Aorta (tissue), 5 donors: Measurements from ENCODE around the gene PLEKHG7. TPM values are rescaled to one million over a fixed set of nuclear protein-coding genes. Genes with fewer than 3 reads are reported as not detected.
A peak's percentile ranks its signal among the peaks of the same experiment; 100 is the strongest.
"Not testable (repeated sequence)": the region's sequence is repeated elsewhere in the genome, so short reads cannot be mapped to it uniquely, and the experiment has no call there.

ENCODE experiments used
- ATAC-seq: fragments of 200-7000 bp; cut with Tn5 transposase; one replicate; pipeline ENCODE4 v1.9.1; 2022; ENCODE audit warnings: moderate library complexity; ENCODE audit not compliant: low FRiP score
- DNase-seq, 2 donors: peaks; one replicate each; pipeline ENCODE4 v3.0.0-alpha.2; 2020
- H3K27ac ChIP-seq, 2 donors: one replicate each; pipeline ENCODE4 v1.5.1; 2013; ENCODE audit warnings: low read length in 2 of 2, mild to moderate bottlenecking in 2 of 2, moderate library complexity in 2 of 2, control low read depth in 1 of 2, inconsistent platforms in 1 of 2, low read depth in 1 of 2
- H3K27me3 ChIP-seq, 2 donors: one replicate each; pipeline ENCODE4 v1.6.1; 2013; ENCODE audit warnings: control low read depth in 1 of 2, low read length in 1 of 2, mild to moderate bottlenecking in 1 of 2, moderate library complexity in 1 of 2; ENCODE audit not compliant: insufficient read depth in 2 of 2, control insufficient read depth in 1 of 2
- H3K36me3 ChIP-seq, 2 donors: one replicate each; pipeline ENCODE4 v1.6.1; 2013; ENCODE audit warnings: control low read depth in 1 of 2, low read length in 1 of 2, mild to moderate bottlenecking in 1 of 2; ENCODE audit not compliant: insufficient read depth in 2 of 2, control insufficient read depth in 1 of 2
- H3K4me1 ChIP-seq, 2 donors: one replicate each; pipeline ENCODE4 v1.6.1; 2013; ENCODE audit warnings: low read length in 2 of 2, control low read depth in 1 of 2, mild to moderate bottlenecking in 1 of 2, moderate library complexity in 1 of 2; ENCODE audit not compliant: insufficient read depth in 2 of 2, control insufficient read depth in 1 of 2
- H3K4me3 ChIP-seq, 2 donors: one replicate each; pipeline ENCODE4 v1.5.1; 2013; ENCODE audit warnings: low read length in 2 of 2, control low read depth in 1 of 2, mild to moderate bottlenecking in 1 of 2
- H3K9me3 ChIP-seq: one replicate; pipeline ENCODE4 v1.6.1; 2013; ENCODE audit warnings: mild to moderate bottlenecking, low read length; ENCODE audit not compliant: control insufficient read depth
- WGBS, 2 donors: extraction: QIAGEN DNeasy Blood & Tissue Kit; methylation state at CpG; one replicate each; pipeline ENCODE4 v1.1.7; 2013; 5-methylcytosine and 5-hydroxymethylcytosine counted together
- intact Hi-C, 2 donors: fragments of 100-400 bp; cut with DNase I; formaldehyde crosslinking; loops; one replicate each; pipeline versions ENCODE4 v1.14.2 to v1.15.0; 2022
- polyA plus RNA-seq, 2 donors: library from polyadenylated mRNA; stranded (reverse); fragments of 200-250 nt; gene quantifications; one replicate each; pipeline ENCODE4 v1.2.3, GENCODE V29; 2013
- total RNA-seq, 2 donors: library from RNA; stranded (reverse); fragmentation: NEBNext Ultra II Directional; extraction: Animal tissue kit (Norgen Biotek cat#: 25700); gene quantifications; one replicate each; pipeline ENCODE4 v1.2.1, GENCODE V29; 2021
- donor health status: healthy with polysubstance abuse.
- donor health status: Bipolar disorder and iron deficiency.
- donor health status: DM: no; HTN: no; CAD: no.
- donor health status: DM: no; HTN: no; CAD: no.
- donor health status: DM: yes; HTN: yes; CAD: no.

Gene PLEKHG7
- total and polyA plus RNA-seq, 4 donors, result not detected

DNA sequence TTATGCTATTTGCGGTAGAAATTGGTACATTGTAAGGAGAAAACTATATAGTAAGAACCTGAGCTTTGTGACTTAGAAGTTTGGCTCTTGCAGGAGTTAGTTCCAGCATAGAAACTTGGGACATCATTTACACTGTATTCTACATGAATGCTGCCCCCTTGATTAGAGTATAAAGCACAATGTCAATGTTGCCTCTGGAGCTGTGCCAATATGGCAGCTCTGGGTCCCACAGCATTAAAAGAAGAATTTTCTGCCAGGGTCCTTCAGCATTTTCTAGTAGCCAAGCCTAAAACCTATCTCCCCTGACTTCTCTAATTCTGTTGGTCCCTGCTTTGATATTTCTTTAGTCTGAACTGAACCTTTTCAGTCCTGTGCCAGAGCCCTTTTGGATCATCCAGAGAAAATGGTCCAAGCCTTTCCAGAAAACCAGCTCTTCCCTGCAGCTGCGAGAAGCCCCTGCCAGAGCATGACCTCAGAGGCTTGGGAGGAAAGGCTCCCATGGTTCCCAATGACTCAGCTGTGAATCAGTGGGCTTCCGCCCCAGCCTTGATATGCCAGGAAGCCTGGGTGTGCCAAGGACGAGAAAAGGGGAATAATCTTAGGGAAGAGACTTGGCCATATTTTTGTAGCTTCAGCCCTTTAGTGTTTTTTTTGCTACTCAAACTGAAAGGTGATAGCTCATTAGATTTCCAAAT lies 43.2 kb downstream of the PLEKHG7 start:
- WGBS, 2 donors, result 13 to 19% methylated on average over 4 of the region's 4 CpGs

DNA sequence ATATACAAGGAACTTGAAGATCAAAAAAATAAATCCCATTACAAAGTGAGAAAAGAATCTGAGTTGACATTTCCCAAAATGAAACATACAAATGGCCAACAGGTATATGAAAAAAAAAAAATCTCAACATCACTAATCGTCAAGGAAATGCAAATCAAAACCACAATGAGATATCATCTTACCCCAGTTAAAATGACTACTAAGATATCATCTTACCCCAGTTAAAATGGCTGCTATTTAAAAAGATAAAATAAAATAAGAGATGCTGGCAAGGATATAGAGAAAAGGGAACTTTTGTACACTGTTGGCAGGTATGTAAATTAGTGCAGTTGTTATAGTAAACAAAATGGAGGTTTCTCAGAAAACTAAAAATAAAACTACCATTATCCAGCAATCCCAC lies 44.4 kb downstream of the PLEKHG7 start:
- H3K9me3 ChIP-seq, result no peaks in the 10 kb centered on the region
- 89 to 90% methylated on average over 1 of the region's 1 CpG for WGBS, 2 donors
- H3K27ac ChIP-seq, result no peak overlapping the region
- H3K4me1 ChIP-seq, result no peaks in the 10 kb centered on the region
- no peaks in the 10 kb centered on the region for H3K27me3 ChIP-seq
- ATAC-seq (no peak), DNase-seq (no peak)
- no peak overlapping the region for H3K4me3 ChIP-seq
- H3K36me3 ChIP-seq, result no peaks in the 10 kb centered on the region
- intact Hi-C loops, result no loop called here

More for the DNA sequence above, 43.2 kb downstream of the PLEKHG7 start:
- no peaks in the 10 kb centered on the region for H3K4me1 ChIP-seq
- H3K27ac ChIP-seq, result peak overlapping the region in 1 of 2 donors; percentile 19
- H3K27me3 ChIP-seq, result no peaks in the 10 kb centered on the region
- no peaks in the 10 kb centered on the region for H3K36me3 ChIP-seq
- no peaks in the 10 kb centered on the region for H3K9me3 ChIP-seq
- ATAC-seq, result peak; percentile 92
- H3K4me3 ChIP-seq, result no peak overlapping the region
- intact Hi-C loops, result no loop called here
- DNase-seq, result peak; percentile 93 to 94

- intact Hi-C loops, ATAC-seq, DNase-seq, H3K4me3 ChIP-seq, H3K9me3 ChIP-seq, H3K36me3 ChIP-seq, H3K27me3 ChIP-seq, H3K4me1 ChIP-seq, H3K27ac ChIP-seq: not testable (repeated sequence)
Observed at GRCh38 chr12:92749691-92750090, 46.9 kb downstream of the PLEKHG7 start.

- 79 to 80% methylated on average over 10 of the region's 10 CpGs for WGBS, 2 donors
- DNase-seq (no peak), ATAC-seq (peak; percentile 73)
- Histone ChIP-seq H3K27ac (no peak overlapping the region), H3K9me3 (no peaks in the 10 kb centered on the region), H3K4me3 (no peak overlapping the region), H3K27me3 (no peaks in the 10 kb centered on the region), H3K36me3 (no peaks in the 10 kb centered on the region), H3K4me1 (no peaks in the 10 kb centered on the region)
- intact Hi-C loops, result no loop called here
Observed at GRCh38 chr12:92753976-92754885, 51.4 kb downstream of the PLEKHG7 start.

- DNase-seq (no peak), ATAC-seq (no peak)
- Histone ChIP-seq H3K9me3 (no peaks in the 10 kb centered on the region), H3K36me3 (no peaks in the 10 kb centered on the region), H3K4me1 (no peaks in the 10 kb centered on the region), H3K4me3 (no peak overlapping the region), H3K27ac (no peak overlapping the region), H3K27me3 (no peaks in the 10 kb centered on the region)
- WGBS, 2 donors, result 87 to 88% methylated on average over 3 of the region's 3 CpGs
- intact Hi-C loops, result no loop called here
Observed at GRCh38 chr12:92756898-92757596, 54.3 kb downstream of the PLEKHG7 start.

DNA sequence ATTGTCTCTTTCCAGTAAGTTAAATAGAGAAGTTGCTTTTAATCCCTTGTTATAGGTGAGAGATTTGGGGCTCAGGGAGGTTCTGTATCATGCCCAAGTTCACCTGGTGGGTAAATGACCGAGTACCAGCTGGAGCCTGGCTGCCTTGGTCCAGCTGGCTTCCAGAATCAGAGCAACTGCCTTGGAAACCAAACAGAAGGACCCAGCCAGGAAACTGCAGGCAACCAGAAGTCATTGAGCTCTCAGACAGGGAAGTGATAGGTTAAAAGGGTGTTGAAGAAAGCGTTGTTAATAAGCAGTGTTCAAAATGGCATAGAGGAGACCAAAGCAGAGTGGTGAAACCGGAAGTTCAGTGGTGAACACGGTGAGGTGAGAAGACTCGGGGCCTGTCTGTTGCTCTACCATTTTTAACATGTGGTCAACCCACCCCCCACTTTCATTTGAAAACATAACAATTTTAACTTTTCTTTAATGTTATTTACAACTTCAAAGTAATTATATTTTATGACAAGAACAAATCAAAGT lies 54.9 kb downstream of the PLEKHG7 start:
- no peaks in the 10 kb centered on the region for H3K36me3 ChIP-seq
- no peaks in the 10 kb centered on the region for H3K27me3 ChIP-seq
- ATAC-seq, result no peak
- 84 to 85% methylated on average over 5 of the region's 5 CpGs for WGBS, 2 donors
- intact Hi-C loops, result no loop called here
- H3K4me3 ChIP-seq, result no peak overlapping the region
- H3K9me3 ChIP-seq, result no peaks in the 10 kb centered on the region
- DNase-seq, result no peak
- no peak overlapping the region for H3K27ac ChIP-seq
- H3K4me1 ChIP-seq, result no peaks in the 10 kb centered on the region

DNA sequence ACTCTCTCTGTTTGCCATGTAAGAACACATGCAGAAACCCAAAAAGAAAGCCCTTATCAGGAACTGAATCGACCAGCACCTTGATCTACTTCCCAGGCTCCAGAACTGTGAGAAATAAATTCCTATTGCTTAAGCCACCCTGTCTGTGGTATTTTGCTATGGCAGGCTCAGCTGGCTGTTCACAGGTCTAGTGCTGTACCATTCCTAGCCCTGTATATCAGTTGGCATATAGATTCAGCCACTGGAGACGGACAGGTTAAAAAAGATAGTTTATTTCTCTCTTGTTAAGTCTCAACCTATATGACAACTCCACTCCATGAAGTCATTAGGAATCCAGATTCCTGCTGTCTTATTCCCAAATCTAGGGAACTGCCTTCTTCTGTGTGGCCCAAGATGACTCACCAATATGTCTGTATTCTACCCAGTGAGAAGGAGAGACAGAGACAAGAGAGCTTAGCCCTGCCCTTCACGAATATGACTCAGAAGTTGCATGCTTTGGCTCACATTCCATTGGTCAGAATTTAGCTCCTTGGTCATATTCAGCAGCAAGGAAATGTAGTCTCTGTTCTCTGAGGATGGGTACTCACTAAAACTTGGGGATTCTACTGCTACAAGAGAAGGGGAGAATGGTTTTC lies 57.0 kb downstream of the PLEKHG7 start:
- Histone ChIP-seq H3K27ac (no peak overlapping the region), H3K9me3 (no peaks in the 10 kb centered on the region), H3K36me3 (no peaks in the 10 kb centered on the region), H3K4me3 (no peak overlapping the region), H3K27me3 (no peaks in the 10 kb centered on the region), H3K4me1 (no peaks in the 10 kb centered on the region)
- DNase-seq, result no peak
- intact Hi-C loops, result no loop called here
- 65 to 71% methylated on average over 3 of the region's 3 CpGs for WGBS, 2 donors
- no peak for ATAC-seq

GRCh38 chr12:92762773-92763172 lies 60.0 kb downstream of the PLEKHG7 start:
- H3K36me3 ChIP-seq, result no peaks in the 10 kb centered on the region
- no peaks in the 10 kb centered on the region for H3K4me1 ChIP-seq
- intact Hi-C loops, result no loop called here
- WGBS, 2 donors, result 93 to 94% methylated on average over 5 of the region's 5 CpGs
- DNase-seq (no peak), ATAC-seq (no peak)
- no peaks in the 10 kb centered on the region for H3K27me3 ChIP-seq
- H3K27ac ChIP-seq, result no peak overlapping the region
- H3K9me3 ChIP-seq, result no peaks in the 10 kb centered on the region
- H3K4me3 ChIP-seq, result no peak overlapping the region
